Immature natural killer cell (primary cell): ENCODE measurements around the gene ITM2C. TPM values are rescaled to one million over a fixed set of nuclear protein-coding genes. Genes with fewer than 3 reads are reported as not detected.
A peak's percentile ranks its signal among the peaks of the same experiment; 100 is the strongest.

Experiments used
- DNase-seq, 3 donors: peaks; one replicate each; pipeline ENCODE4 v3.0.0; 2022; ENCODE audit warnings: mixed read lengths in 1 of 3
- H3K27ac Mint-ChIP-seq, 6 donors: one replicate each; pipeline ENCODE4 v1.8.0; 2020; ENCODE audit warnings: mixed read lengths in 6 of 6, mild to moderate bottlenecking in 5 of 6, inconsistent platforms in 4 of 6, moderate library complexity in 3 of 6
- H3K27me3 Mint-ChIP-seq, 3 donors: one replicate each; pipeline ENCODE4 v1.8.0; 2020 to 2021; ENCODE audit warnings: low read depth in 3 of 3, mild to moderate bottlenecking in 3 of 3, mixed read lengths in 3 of 3, moderate library complexity in 3 of 3, inconsistent platforms in 1 of 3
- H3K36me3 Mint-ChIP-seq, 3 donors: one replicate each; pipeline ENCODE4 v1.8.0; 2020; ENCODE audit warnings: mixed read lengths in 3 of 3, inconsistent platforms in 2 of 3, mild to moderate bottlenecking in 2 of 3
- H3K4me1 Mint-ChIP-seq, 2 donors: one replicate each; pipeline ENCODE4 v1.8.0; 2020; ENCODE audit warnings: inconsistent platforms in 2 of 2, mild to moderate bottlenecking in 2 of 2, mixed read lengths in 2 of 2, moderate library complexity in 1 of 2
- H3K4me3 Mint-ChIP-seq, 5 donors: one replicate each; pipeline ENCODE4 v1.8.0; 2020; ENCODE audit warnings: mild to moderate bottlenecking in 5 of 5, mixed read lengths in 5 of 5, inconsistent platforms in 3 of 5, moderate library complexity in 3 of 5
- H3K9me3 Mint-ChIP-seq, 6 donors: one replicate each; pipeline ENCODE4 v1.8.0; 2020; ENCODE audit warnings: mild to moderate bottlenecking in 6 of 6, mixed read lengths in 6 of 6, inconsistent platforms in 4 of 6, moderate library complexity in 3 of 6
- polyA plus RNA-seq, 3 donors: library from polyadenylated mRNA; unstranded; fragments of 300-500 nt; fragmentation: Illumina TruSeq; gene quantifications; one replicate each; pipeline ENCODE4 v1.2.3, GENCODE V29; 2021

The ITM2C gene
- polyA plus RNA-seq, 3 donors from 2014 or later, result 5.3 to 23.7 (median 16.9) TPM

DNA sequence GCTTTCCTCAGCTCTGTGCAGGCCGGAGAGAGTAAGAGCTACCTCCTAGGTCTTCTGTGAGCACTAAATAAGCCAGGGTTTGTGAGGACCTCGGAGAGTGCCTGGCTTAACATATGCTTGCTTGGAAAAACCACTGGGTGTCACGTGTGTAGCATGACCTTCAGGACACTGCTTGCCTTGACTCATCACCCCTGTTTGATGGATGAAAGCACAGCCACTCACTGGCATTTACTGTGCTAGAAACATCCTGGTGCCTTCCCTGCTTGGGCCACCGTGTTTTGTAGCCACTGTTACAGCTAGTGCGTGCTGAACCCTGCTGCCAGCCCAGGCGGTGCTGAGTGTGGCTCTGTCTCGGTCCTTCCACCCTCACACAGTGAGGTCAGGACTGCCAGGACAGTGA is 34.8 kb upstream of the ITM2C start:
- peaks cover 4 to 35% (median 20%) of the 10 kb centered on the region in 3 donors for H3K27me3 Mint-ChIP-seq
- peaks cover 0 to 3% (median 0%) of the 10 kb centered on the region in 3 donors for H3K36me3 Mint-ChIP-seq
- no peaks in the 10 kb centered on the region for H3K9me3 Mint-ChIP-seq
- H3K27ac Mint-ChIP-seq, result no peak overlapping the region
- H3K4me1 Mint-ChIP-seq, result peaks cover 0 to 13% of the 10 kb centered on the region in 2 donors
- DNase-seq, result no peak
- no peak overlapping the region for H3K4me3 Mint-ChIP-seq

GRCh38 chr2:230830428-230830827 is 34.3 kb upstream of the ITM2C start:
- Mint-ChIP-seq H3K27me3 (peaks cover 2 to 32% (median 18%) of the 10 kb centered on the region in 3 donors), H3K4me3 (no peak overlapping the region), H3K27ac (no peak overlapping the region), H3K4me1 (peaks cover 0 to 13% of the 10 kb centered on the region in 2 donors), H3K36me3 (peaks cover 0 to 3% (median 0%) of the 10 kb centered on the region in 3 donors), H3K9me3 (no peaks in the 10 kb centered on the region)
- DNase-seq, result no peak

DNA sequence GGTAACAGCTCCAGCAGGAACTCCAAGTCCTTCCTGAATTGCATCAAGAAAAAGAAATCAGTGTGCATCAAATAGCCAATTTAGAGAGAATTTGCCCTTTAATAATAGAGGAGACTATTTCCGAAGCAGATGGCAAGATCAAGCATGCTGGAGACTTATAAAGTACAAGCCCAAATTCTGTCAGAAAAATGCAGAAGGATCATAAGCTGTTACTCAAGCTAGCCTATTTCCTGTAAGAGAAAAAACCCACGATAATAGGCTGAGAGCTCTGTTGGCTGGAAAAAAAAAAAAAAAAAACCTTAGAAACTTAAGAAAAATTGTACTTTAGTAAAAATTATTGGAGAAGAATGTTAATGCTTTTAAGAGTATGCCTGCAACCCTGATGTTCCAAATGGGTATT is 24.4 kb upstream of the ITM2C start:
- Mint-ChIP-seq H3K4me1 (no peaks in the 10 kb centered on the region), H3K27me3 (peaks cover 3 to 14% (median 13%) of the 10 kb centered on the region in 3 donors), H3K9me3 (peaks cover 0 to 5% (median 3%) of the 10 kb centered on the region in 6 donors), H3K27ac (no peak overlapping the region), H3K4me3 (no peak overlapping the region), H3K36me3 (peaks cover 0 to 3% (median 0%) of the 10 kb centered on the region in 3 donors)
- no peak for DNase-seq

- Mint-ChIP-seq H3K9me3 (peaks cover 0 to 5% (median 1%) of the 10 kb centered on the region in 6 donors), H3K36me3 (peaks cover 0 to 3% (median 0%) of the 10 kb centered on the region in 3 donors), H3K27ac (no peak overlapping the region), H3K4me3 (no peak overlapping the region), H3K27me3 (peaks cover 3 to 21% (median 13%) of the 10 kb centered on the region in 3 donors), H3K4me1 (no peaks in the 10 kb centered on the region)
- no peak for DNase-seq
These were observed 22.3 kb upstream of the ITM2C start for GRCh38 chr2:230842473-230842872.

DNA sequence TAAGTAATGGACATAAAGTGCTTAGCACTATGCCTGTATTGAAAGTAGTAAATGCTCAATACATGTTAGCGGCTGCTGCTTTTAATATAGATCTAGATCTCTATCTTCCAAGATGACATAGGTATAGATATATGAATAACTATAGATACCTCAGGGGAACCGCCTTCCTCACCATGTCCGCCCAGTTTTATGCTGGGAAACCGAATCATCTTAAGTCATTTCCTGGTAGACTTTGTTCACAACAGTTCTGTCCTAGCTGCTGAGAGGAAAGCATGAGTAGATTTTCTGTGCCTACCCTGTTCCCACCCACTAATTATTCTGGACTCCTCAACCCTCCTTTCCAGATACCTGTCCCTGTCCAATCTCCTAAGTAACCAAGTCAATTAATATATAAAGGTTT is 21.6 kb upstream of the ITM2C start:
- no peak for DNase-seq
- no peak overlapping the region for H3K27ac Mint-ChIP-seq
- peaks cover 0 to 2% of the 10 kb centered on the region in 2 donors for H3K4me1 Mint-ChIP-seq
- peaks cover 0 to 3% (median 0%) of the 10 kb centered on the region in 3 donors for H3K36me3 Mint-ChIP-seq
- H3K27me3 Mint-ChIP-seq, result peaks cover 4 to 21% (median 15%) of the 10 kb centered on the region in 3 donors
- H3K4me3 Mint-ChIP-seq, result no peak overlapping the region
- H3K9me3 Mint-ChIP-seq, result peaks cover 0 to 4% (median 1%) of the 10 kb centered on the region in 6 donors

GRCh38 chr2:230846360-230846759 is 18.4 kb upstream of the ITM2C start:
- peaks cover 12 to 31% (median 15%) of the 10 kb centered on the region in 3 donors for H3K27me3 Mint-ChIP-seq
- no peak overlapping the region for H3K27ac Mint-ChIP-seq

DNA sequence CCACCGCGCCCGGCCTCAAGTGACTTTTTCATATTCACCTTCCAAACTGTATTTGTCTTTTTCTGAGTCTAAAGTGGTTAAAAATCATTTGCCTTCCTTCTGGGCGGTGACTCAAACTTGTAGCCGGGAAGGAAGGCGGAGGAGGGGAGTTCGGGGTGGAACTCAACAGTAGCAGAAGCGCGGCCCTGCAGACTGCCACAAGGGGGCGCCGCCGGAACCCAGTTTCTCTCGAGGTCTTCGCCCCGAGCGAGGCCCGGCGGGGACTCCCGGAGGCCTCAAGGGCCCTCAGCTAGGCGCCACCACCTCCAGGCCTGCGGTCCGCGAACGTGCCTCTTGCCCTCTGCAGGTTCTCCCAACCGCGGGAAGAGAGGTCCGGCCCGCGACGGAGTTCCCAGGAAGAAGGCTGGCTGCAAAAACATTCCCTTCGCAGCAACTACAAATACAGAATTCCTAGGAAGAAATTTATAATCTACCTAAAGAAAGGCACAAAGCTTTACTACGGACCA is 16.8 kb upstream of the ITM2C start:
- Mint-ChIP-seq H3K4me1 (peaks cover 0 to 2% of the 10 kb centered on the region in 2 donors), H3K27ac (no peak overlapping the region), H3K27me3 (peaks cover 16 to 29% (median 20%) of the 10 kb centered on the region in 3 donors), H3K36me3 (peaks cover 0 to 5% (median 4%) of the 10 kb centered on the region in 3 donors), H3K4me3 (no peak overlapping the region), H3K9me3 (peaks cover 0 to 2% (median 0%) of the 10 kb centered on the region in 6 donors)
- DNase-seq, result peak; percentile 68 to 74 (median 69)

More at GRCh38 chr2:230846360-230846759, 18.4 kb upstream of the ITM2C start:
- DNase-seq, result no peak
- H3K36me3 Mint-ChIP-seq, result peaks cover 0 to 5% (median 4%) of the 10 kb centered on the region in 3 donors
- peaks cover 0 to 2% (median 0%) of the 10 kb centered on the region in 6 donors for H3K9me3 Mint-ChIP-seq
- no peak overlapping the region for H3K4me3 Mint-ChIP-seq
- peaks cover 0 to 2% of the 10 kb centered on the region in 2 donors for H3K4me1 Mint-ChIP-seq

- Mint-ChIP-seq H3K27me3 (peaks cover 20 to 31% (median 21%) of the 10 kb centered on the region in 3 donors), H3K36me3 (peaks cover 0 to 5% (median 4%) of the 10 kb centered on the region in 3 donors), H3K4me3 (no peak overlapping the region), H3K4me1 (peaks cover 0 to 2% of the 10 kb centered on the region in 2 donors), H3K9me3 (peaks cover 0 to 3% (median 0%) of the 10 kb centered on the region in 6 donors), H3K27ac (no peak overlapping the region)
- peak; percentile 58 to 66 (median 60) for DNase-seq
These were observed 14.9 kb upstream of the ITM2C start for GRCh38 chr2:230849633-230850357.

DNA sequence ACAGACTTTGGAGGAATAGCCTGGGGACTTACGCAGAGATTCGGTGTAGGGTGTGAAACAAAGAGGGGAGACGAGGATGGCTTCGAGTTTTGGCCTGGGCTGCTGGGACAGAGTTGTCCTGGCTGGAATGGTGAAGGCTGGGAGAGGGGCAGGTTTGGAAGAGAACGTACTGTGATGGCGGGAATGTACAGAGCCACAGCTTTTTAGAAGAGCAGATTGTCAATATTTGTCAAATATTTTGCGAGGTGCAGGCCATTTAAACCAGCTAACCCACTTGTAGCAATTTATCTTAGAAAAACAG is 14.4 kb upstream of the ITM2C start:
- Mint-ChIP-seq H3K27me3 (peaks cover 22 to 33% (median 22%) of the 10 kb centered on the region in 3 donors), H3K4me3 (no peak overlapping the region), H3K9me3 (peaks cover 0 to 3% (median 0%) of the 10 kb centered on the region in 6 donors), H3K4me1 (peaks cover 0 to 2% of the 10 kb centered on the region in 2 donors), H3K27ac (no peak overlapping the region), H3K36me3 (peaks cover 0 to 5% (median 4%) of the 10 kb centered on the region in 3 donors)
- DNase-seq, result no peak

DNA sequence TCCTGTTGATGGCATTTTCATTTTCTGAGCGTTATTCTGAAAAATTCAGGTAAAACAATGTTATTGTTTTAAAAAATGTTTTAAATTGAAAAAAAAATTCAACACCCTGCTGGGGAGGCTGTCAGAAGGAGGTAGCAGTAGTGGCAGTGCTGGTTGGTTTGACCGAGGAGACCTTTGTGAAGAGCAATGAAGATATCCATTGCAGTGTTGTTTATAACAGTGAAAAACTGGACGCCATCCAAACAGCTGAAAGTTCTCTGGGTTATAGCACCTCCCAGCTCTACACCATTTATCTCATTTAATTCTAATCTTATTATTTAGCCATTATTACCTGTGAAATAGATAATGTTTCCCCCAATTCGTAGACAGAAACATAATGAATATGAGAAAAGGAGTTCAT is 12.6 kb upstream of the ITM2C start:
- Mint-ChIP-seq H3K4me3 (no peak overlapping the region), H3K27me3 (peaks cover 23 to 40% (median 29%) of the 10 kb centered on the region in 3 donors)

DNA sequence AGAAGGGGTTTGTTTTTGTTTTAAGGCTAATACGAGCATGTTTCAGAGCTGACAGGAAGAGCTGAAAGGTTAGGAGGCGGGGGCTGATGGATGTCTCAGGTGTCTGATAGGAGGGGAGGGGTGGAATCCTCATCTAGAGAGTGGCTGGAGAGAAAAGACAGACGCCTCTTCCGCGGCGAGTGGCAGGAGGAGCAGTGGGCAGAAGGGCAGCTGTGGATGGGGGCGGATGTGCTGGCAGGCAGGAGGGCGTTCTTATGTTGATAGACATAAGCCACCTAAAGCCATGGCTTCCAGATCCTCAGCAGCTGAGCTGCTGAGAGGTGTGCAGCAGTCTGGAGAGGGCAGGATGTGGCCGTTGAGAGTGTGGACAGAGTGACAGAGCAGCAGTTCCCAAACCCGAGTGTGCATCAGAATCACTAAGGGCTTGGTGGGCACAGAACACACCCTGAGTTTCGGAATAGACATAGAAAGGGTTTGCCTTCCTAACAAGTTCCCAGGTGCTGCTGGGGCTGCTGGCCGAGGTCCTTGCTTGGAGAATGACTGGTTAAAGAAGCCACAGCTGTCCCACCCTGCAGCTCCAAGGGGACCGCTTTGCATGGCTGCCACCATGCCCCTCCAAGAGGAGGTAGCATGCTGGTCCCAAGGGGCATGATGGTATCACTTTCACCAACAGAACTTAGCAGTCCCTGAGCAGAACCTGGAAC is 3.0 kb upstream of the ITM2C start:
- DNase-seq, result no peak
- Mint-ChIP-seq H3K4me1 (peaks cover 41 to 47% of the 10 kb centered on the region in 2 donors), H3K36me3 (no peaks in the 10 kb centered on the region), H3K4me3 (peak overlapping the region in 3 of 5 donors; percentile 13 to 33 (median 26)), H3K27me3 (peaks cover 27 to 51% (median 48%) of the 10 kb centered on the region in 3 donors), H3K27ac (no peak overlapping the region), H3K9me3 (peaks cover 0 to 2% (median 0%) of the 10 kb centered on the region in 6 donors)

More for the DNA sequence above, 12.6 kb upstream of the ITM2C start:
- Mint-ChIP-seq H3K27ac (no peak overlapping the region), H3K36me3 (peaks cover 0 to 5% (median 4%) of the 10 kb centered on the region in 3 donors), H3K9me3 (peaks cover 0 to 3% (median 0%) of the 10 kb centered on the region in 6 donors), H3K4me1 (peaks cover 0 to 2% of the 10 kb centered on the region in 2 donors)
- no peak for DNase-seq

DNA sequence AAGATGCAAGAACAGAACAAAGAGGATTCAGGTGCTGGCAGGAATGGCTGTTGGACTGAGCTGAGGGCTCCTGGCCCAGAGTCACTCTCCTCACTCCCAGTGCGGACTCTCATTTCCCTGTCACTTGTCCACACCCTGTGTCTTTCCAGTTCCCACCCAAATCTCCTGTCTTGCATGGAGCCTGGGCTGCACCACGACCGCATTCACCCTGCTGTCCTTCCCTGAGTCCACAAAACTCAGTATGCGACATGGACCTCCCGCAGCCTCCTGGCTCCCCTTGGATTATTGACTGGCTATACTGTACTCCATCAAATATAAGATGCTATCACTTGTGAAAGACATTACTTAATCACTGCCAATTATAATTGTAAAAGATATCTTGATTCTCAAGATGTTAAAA is 2.5 kb upstream of the ITM2C start:
- Mint-ChIP-seq H3K4me3 (peak overlapping the region in 1 of 5 donors; percentile 46), H3K27me3 (peaks cover 27 to 51% (median 47%) of the 10 kb centered on the region in 3 donors), H3K27ac (no peak overlapping the region), H3K4me1 (peaks cover 47 to 53% of the 10 kb centered on the region in 2 donors), H3K9me3 (peaks cover 0 to 2% (median 0%) of the 10 kb centered on the region in 6 donors), H3K36me3 (no peaks in the 10 kb centered on the region)
- DNase-seq, result no peak

DNA sequence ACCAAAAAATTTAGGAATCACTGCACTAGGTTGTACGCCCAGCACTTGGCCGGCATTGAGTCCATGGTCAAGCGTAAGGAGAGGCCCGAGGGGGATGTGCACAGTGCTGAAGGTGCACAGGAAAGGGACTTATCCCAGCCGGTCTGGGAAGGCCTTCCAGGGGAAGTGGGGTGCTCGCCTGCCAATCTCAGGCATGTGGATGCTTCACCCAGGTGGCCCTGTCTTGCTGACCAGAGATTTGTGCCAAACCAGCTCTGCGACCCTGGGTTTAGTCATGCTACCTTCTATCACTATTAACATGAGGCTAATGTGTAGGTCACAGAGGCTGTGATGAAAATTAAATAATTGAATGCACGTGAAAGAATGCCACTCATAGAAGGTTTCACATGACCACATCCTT is 1.7 kb upstream of the ITM2C start:
- H3K4me1 Mint-ChIP-seq, result peaks cover 49 to 54% of the 10 kb centered on the region in 2 donors
- no peak for DNase-seq
- H3K27ac Mint-ChIP-seq, result no peak overlapping the region
- peaks cover 0 to 1% (median 0%) of the 10 kb centered on the region in 6 donors for H3K9me3 Mint-ChIP-seq
- H3K4me3 Mint-ChIP-seq, result peak overlapping the region; percentile 46 to 86 (median 50)
- no peaks in the 10 kb centered on the region for H3K36me3 Mint-ChIP-seq
- peaks cover 24 to 47% (median 40%) of the 10 kb centered on the region in 3 donors for H3K27me3 Mint-ChIP-seq
